GM19025 (cell line): ENCODE data around the gene TBC1D3I.
"Not testable (repeated sequence)": the region's sequence is repeated elsewhere in the genome, so short reads cannot be mapped to it uniquely, and the experiment has no call there.

ENCODE experiments used
- ATAC-seq: cut with Tn5 transposase; IDR thresholded peaks from one replicate; pipeline ENCODE4 v1.9.1; 2021; ENCODE audit warnings: mild to moderate bottlenecking, low read depth, moderate library complexity; ENCODE audit not compliant: unreplicated experiment

The TBC1D3I gene

DNA sequence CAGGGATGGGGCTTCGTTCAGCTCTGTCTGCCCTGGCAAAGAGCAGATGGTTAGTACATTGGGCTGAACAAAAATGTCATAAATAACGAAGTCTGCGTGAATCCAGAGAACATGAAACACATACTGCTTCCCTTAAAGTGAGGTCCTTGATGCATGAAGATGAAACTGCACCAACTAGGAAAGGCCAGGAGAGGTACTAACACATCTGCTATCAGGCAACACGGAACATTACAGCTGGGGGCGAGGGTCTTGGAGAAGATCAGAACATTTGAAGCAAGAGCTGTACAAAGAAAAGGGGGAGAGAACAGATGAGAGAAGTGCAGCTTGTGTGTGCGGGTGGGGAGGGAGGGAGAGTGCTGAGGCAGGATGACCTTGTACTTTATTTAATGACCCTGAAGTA, 57.0 kb downstream of the TBC1D3I start:
- ATAC-seq, result not testable (repeated sequence)

DNA sequence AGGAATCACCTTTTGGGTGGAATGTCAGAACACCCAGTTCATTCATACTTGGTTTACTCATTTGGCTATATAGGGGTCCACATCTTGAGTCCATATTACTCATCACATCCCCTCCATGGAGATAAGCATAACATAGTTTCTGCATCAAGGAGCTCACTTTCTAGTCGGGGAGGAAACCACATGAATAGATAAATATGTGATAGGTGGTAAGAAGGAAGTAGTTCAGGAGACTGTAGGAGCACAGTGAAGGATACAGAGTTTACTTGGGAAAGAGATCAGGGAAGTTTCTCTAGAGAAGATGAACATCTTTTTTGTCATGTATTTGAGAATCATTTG, 57.9 kb downstream of the TBC1D3I start:
- ATAC-seq, result not testable (repeated sequence)

DNA sequence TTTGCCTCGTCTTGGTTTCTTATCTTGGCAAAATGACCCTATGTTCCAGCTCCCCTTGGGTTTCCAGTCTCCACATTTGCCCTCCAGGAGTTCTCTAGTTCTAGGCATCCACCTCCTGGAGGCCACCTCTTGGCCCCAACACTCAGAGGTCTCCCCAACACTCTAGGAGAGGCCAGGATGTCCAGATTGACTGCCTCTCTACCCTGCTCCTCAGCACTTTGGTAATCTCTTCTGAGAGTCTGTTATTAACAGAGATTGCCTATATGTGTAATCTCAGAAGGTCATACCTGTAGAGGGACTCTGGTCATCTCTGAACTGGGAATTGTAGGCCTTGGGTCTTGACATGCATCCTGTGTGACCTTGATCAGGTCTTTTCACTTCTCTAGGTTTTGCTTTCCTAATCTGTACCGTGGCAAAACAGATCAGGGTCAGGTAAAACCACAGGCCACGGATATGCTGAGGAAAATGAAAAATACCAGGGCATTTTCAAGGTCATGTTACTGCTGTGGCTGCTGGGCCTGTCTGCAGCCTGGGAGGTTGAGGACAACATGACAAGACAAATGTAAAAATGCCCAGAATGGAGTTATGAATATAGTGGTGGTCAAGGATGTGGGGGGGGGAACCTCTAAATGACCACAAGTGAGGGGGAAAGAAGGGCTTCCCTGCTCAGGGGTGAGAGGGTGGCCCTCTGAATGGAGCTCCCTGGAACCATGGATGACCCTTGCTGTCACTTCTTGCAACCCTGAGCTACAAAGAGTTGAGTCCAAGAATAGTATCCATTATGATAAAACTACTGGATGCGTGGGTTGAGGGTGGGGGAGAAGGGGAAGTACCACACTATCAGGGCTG, 58.5 kb downstream of the TBC1D3I start:
- no peak for ATAC-seq

DNA sequence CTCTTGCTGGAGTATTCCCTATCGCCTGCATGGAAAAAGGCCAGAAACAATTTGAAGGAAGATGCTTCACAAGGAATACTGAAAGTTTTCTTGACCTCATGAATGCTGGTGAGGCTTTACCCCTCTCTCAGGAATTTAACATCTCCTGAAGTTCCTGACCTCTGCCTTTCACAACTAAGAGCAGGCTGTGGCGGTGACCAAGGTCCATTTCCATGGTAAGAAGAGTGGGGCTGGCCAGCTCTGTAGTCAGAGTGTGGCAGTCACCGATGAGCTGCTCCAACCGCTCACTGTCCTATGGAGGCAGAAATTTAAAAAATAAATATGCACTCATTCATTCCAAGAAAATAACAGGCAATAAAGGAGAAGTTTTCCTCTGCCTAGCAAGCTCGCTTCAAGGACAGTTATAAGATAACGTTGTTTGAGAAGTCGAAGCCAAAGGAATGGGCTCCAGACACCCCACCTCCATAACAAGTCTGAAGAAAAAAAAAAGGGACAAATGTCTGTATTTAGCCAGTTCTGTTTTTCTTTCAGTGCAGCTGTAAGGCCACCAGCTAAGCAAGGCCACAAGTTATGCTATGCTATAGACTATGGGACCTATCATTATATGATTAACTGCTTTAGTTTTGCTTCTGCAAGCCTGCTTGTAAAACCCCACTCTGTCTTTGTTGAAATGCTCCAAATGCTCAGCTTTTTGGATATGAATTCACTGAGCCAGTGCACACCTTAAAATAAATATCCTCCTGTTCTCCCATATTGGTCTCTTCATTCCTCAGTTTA, 59.5 kb downstream of the TBC1D3I start:
- ATAC-seq, result no peak
